Measurements from ENCODE around the gene CXCR2.

GRCh38 chr2:218138047-218138446 lies 12.2 kb downstream of the CXCR2 start:
- TF ChIP-seq REST (IDR thresholded peaks at IDR 0.05; ENCODE audit: low read depth) (no peak), EP300 (IDR thresholded peaks at IDR 0.05; ENCODE audit: borderline replicate concordance) (no peak), TAF1 (IDR thresholded peaks at IDR 0.05; ENCODE audit: low read depth) (no peak), NFIC (IDR thresholded peaks at IDR 0.05) (no peak), TCF12 (IDR thresholded peaks at IDR 0.05; ENCODE audit: low read depth) (no peak), FOXM1 (IDR thresholded peaks at IDR 0.05; ENCODE audit: borderline replicate concordance, low read depth) (no peak), MAX (IDR thresholded peaks at IDR 0.05) (no peak), TEAD4 (IDR thresholded peaks at IDR 0.05) (no peak), USF1 (IDR thresholded peaks at IDR 0.05) (no peak)
